HG02571 (cell line): ENCODE measurements around the gene TXNDC15.
"Not testable (repeated sequence)": the region's sequence is repeated elsewhere in the genome, so short reads cannot be mapped to it uniquely, and the experiment has no call there.

Source experiments
- ATAC-seq: cut with Tn5 transposase; IDR thresholded peaks from one replicate; pipeline ENCODE4 v1.9.1; 2021; ENCODE audit warnings: mild to moderate bottlenecking, moderate library complexity; ENCODE audit not compliant: unreplicated experiment

TXNDC15 gene, protein sequence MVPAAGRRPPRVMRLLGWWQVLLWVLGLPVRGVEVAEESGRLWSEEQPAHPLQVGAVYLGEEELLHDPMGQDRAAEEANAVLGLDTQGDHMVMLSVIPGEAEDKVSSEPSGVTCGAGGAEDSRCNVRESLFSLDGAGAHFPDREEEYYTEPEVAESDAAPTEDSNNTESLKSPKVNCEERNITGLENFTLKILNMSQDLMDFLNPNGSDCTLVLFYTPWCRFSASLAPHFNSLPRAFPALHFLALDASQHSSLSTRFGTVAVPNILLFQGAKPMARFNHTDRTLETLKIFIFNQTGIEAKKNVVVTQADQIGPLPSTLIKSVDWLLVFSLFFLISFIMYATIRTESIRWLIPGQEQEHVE

DNA sequence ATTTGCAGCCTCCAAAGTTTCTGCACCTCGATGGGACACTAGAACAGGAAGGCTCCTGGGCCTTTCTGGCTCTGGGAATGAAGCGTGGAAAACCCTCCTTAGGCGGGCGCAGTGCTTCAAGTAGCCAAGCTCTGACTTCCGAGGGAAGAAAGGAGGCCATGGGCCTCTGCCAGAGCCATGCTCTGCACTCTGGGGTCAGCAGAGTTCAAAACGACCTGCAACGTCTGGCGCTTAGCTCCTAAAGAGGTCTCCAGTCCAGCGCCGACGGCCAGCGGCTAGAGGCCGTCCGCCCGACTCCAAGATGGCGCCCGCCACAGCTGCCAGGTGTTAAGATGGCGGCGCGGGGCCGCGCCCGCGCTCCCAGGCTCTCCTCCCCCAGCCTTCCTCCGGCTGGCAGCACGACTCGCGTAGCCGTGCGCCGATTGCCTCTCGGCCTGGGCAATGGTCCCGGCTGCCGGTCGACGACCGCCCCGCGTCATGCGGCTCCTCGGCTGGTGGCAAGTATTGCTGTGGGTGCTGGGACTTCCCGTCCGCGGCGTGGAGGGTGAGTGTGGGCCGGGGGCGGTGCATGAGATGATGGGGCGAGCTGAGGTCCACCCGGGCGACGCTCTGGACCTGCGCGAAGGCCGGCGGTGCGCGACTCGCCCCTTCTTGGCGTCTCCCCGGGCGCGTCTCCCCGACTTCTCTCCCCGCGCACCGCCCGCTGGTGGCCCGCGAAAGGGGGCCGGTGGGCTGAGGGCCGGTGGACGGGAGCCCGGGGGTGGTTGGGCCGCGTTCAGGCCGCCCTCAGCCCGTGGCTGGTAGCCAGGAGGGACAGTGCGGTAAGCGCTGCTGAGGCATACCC is at the start of gene TXNDC15:
Gene TXNDC15 (plus strand): TSS at position 385 of the 844 bp plus-strand sequence. CDS start 57 bp downstream, at position 442.
- peak; percentile 78 for ATAC-seq

- no peak for ATAC-seq
Measured at GRCh38 chr5:134824681-134825080, 49.5 kb upstream of the TXNDC15 start.

GRCh38 chr5:134825212-134825611 is 49.0 kb upstream of the TXNDC15 start:
- no peak for ATAC-seq

GRCh38 chr5:134833340-134834032 is 40.7 kb upstream of the TXNDC15 start:
- no peak for ATAC-seq

- no peak for ATAC-seq
Measured at GRCh38 chr5:134835623-134836022, 38.5 kb upstream of the TXNDC15 start.

DNA sequence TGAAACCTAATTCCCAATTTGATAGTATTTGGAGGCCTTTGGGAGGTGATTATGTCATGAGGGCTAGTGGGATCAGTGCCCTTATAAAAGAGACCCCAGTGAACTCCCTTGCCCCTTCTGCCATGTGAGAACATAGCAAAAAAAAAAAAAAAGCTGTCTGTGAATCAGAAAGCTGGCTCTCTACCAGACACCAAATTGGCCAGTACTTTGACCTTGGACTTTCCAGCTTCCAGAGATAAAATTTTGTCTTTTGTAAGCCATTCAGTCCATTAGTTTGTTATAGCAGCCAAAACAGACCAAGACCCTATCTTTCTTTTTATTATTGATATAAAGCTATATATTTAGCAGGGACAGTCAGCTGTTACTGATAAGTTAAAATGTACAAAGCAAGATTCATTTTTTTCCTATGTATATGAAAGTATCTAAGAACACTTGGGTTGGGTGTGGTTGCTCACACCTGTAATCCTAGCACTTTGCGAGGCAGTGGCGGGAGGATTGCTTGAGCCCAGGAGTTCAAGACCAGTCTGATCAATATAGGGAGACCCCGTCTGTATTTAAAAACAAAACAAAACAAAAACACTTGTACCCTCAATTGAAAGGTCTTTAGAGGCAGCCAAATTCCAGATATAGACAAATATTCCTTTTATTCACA is 36.5 kb upstream of the TXNDC15 start:
- ATAC-seq, result no peak

GRCh38 chr5:134838361-134838760 is 35.8 kb upstream of the TXNDC15 start:
- not testable (repeated sequence) for ATAC-seq

GRCh38 chr5:134840811-134841210 is 33.4 kb upstream of the TXNDC15 start:
- ATAC-seq, result no peak

- no peak for ATAC-seq
Measured at GRCh38 chr5:134844252-134844651, 29.9 kb upstream of the TXNDC15 start.

DNA sequence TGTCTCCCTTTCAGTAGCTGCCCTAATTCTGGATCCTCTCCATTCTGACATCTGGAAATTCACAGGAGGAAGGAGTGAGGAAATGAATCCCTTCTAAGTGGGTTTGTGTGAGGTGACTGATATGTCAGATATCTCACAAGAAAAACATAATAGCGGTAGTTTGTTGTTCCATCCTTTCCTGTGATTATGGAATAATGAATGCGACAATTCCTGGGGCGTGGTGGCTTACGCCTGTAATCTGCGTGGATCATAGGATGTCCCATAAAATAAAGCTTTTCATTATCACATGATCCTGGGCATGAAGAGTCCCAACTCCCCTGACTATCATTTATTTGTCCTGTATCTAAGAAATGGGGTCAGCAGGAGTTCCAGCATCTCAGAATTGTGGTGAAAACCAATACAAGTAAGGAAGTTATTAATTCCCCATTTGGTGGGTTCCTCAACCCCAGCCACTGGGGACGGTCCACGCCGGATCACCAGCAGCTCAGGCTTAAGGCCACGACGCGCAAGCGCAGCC is 28.8 kb upstream of the TXNDC15 start:
- ATAC-seq, result no peak

- peak; percentile 85 for ATAC-seq
Measured at GRCh38 chr5:134845852-134846640, 28.1 kb upstream of the TXNDC15 start, which contains the start of gene C5orf24. Gene C5orf24 (plus strand): TSS chr5:134845968. CDS start chr5:134854901, 8,933 bp downstream.

- no peak for ATAC-seq
Measured at GRCh38 chr5:134846641-134846960, 27.6 kb upstream of the TXNDC15 start.

- ATAC-seq, result not testable (repeated sequence)
Measured at GRCh38 chr5:134849434-134849933, 24.7 kb upstream of the TXNDC15 start.

- no peak for ATAC-seq
Measured at GRCh38 chr5:134851307-134851923, 22.8 kb upstream of the TXNDC15 start.

DNA sequence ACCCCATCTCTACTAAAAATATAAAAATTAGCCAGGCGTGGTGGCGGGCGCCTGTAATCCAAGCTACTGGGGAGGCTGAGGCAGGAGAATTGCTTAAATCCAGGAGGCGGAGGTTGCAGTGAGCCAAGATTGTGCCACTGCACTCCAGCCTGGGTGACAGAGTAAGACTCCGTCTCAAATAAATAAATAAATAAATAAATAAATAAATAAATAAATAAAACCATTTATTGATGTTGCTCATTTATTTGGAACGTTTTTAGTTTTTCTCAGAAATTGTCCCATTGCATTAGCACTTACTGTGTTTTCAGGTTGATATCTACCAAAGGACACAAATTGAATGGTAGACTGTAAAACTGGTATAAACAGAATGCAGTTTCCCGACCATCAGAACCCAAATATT is 17.7 kb upstream of the TXNDC15 start:
- ATAC-seq, result not testable (repeated sequence)

- no peak for ATAC-seq
Measured at GRCh38 chr5:134857401-134857800, 16.8 kb upstream of the TXNDC15 start.

- no peak for ATAC-seq
Measured at GRCh38 chr5:134864707-134865106, 9.5 kb upstream of the TXNDC15 start.

- no peak for ATAC-seq
Measured at GRCh38 chr5:134873494-134873893, 677 bp upstream of the TXNDC15 start.
